GM21619 (cell line): ENCODE measurements around the gene MAPT.

Experiments
- ATAC-seq: cut with Tn5 transposase; IDR thresholded peaks from one replicate; pipeline ENCODE4 v1.9.1; 2021; ENCODE audit not compliant: unreplicated experiment

MAPT gene

DNA sequence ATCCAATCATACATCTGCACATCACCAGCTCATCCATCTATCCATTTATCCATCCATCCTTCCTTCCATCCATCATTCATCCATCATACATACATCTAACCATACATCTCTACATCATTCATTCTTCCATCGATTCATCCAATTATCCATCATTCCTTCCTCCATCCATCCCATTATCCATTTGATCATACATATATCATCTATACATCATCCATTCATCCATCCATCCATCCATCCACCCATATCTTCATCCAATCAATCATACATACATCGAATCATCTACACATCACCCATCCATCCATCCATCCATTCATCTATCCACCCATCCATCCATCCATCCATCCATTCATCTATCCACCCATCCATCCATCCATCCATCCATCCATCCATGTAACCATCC is 75.4 kb downstream of the MAPT start:
- no peak for ATAC-seq

DNA sequence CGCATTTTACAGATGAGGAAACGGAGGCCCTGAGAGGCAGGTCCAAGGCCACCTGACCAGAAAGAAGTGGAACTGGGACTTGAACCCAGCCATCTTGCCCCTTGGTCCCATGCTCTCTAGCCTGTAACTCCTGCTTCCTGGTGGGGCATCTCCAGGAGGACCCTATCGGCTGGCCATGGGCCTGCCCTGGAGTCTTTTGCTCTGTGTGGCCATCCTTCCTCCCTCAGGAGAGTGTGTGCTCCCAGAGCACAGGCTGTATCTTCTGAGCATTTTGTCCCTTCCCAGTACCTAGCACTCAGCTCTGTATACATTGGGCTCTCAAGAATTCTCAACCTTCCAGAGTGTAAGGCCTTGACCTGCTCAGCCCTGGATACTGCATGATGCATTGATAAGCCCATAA is 76.3 kb downstream of the MAPT start:
- no peak for ATAC-seq

DNA sequence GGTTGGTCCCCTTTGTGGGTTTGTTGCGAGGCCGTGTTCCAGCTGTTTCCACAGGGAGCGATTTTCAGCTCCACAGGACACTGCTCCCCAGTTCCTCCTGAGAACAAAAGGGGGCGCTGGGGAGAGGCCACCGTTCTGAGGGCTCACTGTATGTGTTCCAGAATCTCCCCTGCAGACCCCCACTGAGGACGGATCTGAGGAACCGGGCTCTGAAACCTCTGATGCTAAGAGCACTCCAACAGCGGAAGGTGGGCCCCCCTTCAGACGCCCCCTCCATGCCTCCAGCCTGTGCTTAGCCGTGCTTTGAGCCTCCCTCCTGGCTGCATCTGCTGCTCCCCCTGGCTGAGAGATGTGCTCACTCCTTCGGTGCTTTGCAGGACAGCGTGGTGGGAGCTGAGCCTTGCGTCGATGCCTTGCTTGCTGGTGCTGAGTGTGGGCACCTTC is 77.4 kb downstream of the MAPT start:
- no peak for ATAC-seq

DNA sequence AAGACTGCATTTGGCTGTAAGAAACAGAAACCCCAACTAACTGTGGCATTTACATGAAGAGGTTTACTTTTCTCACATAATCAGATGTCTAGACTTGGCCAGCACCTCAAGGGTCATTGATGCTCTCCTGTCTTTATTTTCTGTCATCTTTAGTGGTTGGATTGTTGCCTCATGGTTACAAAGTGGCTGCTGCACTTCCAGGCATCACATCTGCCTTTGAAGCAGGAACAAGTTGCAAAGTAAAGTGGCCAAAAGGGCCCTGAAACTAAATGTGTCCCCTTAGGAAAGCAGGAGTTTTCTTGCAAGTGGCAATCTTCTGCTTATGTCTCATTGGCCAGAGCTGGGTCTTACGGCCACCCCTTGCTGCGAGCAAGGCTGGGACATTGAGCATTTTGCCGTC is 78.2 kb downstream of the MAPT start:
- no peak for ATAC-seq

DNA sequence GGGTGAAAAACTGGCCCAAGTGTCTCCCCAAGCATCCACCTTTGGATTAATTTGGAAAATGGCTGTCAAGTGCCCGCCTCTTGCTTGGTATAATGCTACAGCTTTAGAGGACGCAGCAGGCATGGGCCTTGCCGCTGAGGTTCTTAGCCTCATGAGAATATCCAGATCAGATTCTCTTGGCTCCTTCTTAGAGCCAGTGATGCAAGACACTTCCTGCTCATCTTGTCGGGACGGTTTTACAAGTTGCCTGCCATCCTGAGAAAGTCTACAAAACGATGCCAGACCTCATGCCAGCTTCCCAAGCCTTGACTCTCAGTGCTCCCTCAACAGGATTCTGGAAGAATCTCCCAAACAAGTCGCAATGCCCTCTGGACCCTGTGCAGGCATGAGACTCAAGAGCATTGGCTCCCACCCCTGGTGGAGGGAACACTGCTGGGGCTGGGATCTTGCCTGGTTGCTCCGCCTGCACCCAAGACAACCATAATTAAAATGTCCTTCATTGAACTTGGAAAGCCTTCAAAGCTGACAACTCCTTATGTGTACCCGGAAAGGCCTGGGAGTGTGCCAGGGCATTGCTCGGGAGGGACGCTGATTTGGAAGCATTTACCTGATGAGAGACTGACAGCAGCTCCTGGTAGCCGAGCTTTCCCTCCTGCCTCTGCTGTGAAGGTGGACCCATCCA is 78.9 kb downstream of the MAPT start:
- ATAC-seq: no peak

DNA sequence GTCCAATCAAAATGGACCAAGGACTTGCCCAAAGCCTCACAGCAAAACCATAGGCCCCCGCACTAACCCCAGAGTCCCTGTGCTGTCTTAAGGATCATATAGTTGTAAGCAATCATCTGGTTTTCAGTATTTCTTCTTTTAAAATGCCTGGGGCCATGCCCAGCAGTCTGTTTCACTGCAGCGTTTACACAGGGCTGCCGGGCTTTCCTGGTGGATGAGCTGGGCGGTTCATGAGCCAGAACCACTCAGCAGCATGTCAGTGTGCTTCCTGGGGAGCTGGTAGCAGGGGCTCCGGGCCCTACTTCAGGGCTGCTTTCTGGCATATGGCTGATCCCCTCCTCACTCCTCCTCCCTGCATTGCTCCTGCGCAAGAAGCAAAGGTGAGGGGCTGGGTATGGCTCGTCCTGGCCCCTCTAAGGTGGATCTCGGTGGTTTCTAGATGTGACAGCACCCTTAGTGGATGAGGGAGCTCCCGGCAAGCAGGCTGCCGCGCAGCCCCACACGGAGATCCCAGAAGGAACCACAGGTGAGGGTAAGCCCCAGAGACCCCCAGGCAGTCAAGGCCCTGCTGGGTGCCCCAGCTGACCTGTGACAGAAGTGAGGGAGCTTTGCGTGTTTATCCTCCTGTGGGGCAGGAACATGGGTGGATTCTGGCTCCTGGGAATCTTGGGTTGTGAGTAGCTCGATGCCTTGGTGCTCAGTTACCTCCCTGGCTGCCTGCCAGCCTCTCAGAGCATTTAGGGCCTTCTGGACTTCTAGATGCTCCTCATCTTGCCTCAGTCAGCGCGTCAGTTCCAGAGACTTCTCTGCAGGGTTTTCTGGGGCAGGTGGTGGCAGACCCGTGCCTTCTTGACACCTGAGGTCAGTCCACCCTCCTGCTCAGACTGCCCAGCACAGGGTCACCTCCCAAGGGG is 79.8 kb downstream of the MAPT start:
- ATAC-seq: no peak

DNA sequence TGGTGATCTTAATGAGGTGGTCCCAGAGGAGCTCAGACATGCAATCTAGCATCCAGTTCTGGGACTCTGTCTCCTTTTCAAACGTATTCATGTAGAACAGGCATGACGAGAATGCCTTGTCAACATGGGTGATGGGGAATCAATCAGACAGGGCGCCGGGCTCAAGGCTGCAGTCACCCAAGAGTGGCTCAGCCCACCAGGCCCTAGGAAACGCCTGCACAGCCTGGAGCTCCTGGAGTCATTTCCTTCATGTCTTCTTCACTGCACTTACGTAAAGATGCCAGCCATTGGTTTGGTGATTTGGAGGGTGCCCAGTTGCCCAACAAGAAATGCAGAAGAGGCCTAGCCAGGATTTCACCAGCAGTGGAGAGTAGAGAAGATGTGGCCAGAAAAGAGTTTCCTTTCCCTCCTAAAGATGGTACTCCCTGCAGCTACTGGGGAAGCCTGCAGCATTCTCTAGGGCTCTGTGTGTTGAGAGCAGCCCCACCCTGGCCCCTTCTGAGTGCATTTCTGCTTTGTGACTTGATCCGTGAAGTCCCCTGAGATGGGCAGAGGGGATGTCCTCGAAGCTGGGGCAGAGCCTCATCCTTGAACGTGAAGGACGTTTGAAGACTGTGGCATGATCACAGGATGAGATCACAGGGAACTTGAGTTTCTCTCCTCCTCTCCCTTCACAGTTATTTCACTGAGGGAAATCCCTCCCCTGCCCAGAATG is 80.7 kb downstream of the MAPT start:
- ATAC-seq: no peak

DNA sequence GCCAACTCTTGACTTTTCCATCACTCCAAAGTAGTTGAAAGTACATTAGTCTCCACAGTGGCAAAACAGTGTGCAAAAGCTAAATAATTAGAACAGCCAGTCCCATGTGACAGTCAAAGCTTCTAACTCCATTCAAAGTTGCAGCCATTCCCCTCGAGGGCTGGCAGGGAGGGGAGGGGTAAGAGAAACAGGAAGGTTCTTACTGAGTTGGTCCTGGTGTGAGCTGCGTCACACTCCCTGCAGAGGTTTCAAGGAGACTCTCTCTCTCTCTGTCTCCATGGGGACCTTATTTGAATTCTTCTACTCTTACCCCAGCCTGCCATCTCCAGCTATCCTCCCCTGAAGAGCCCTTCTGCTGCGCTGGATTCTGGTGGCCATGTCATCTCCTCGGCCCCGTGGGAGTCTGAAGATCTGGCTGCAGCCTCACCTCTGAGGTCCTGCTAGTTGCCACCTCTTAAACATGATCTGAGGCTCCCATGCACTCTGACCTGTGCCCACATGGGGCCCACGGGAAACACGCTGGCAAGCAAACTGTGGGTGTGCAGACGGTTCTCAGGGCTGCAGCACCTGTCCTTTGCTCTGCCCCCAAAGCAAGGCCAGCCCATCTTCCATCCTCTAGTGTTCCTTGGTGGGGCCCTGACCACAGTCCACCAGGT is 81.4 kb downstream of the MAPT start:
- ATAC-seq: no peak

DNA sequence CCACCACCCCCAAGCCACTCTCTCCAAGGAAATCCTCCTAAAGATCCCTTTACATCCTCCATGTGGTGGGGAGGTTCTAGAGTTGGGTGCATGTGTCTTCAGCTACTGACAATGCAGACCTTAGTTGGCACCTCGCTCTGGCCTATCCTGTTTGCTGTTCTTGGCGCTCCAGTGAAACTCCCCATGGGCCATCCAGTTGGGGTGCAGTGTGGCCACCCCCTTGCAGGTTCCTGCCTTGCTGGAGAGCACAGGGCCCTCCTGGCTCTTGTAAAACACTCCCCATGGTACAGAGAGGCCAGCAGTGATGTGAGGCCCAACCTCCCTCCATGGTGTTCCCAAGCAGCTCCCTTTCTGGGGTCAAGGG is 82.0 kb downstream of the MAPT start:
- ATAC-seq: no peak

DNA sequence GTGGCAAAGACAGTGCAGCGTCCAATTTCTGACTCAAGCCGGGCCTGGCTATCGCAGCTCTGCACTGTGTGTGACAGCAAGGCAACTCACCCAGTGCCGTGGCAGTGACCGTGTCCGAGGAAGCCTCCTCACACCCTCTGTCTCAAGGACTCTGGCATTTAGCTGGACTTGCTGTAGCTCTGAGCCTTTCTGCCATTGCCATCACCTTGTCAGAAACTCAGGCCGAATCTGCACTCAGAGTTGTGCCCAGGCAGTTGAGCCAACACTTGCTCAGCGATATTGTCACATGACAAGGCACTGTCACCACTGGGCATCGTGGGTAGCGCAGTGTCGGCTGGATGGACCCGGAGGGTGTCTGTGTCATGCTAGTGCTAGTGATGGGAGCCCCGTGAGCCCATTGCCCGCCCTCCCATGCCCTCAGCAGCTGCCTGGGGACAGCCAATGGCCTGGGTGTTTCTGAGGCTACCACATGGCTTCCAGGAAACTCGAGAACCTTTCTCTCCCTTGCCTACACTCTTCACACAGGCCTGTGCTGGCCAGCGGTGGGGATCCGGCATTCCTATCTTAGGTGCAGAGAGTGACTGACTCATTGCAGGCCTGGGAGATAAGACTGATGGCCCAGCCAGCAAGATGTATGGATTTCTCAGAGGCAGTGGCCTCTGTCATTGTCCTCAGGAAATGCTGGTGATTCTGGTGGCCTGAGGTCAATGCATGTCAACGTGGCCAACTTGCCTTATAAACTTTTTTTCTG is 82.6 kb downstream of the MAPT start:
- no peak for ATAC-seq

DNA sequence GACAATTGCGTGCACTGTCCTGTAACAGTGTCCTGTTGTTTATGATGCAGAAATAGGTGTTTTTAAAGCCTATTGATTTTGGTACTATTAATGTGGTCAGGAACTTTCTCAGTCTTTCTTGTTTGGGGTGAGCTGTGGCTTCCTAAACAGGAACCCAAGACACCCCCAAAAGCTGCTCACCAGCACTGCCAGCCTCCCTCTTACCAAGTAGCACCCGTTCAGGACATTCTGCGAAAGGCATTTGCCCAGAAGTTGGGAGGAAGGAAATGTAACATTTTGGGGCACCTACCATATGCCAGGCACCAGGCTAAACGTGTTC is 83.1 kb downstream of the MAPT start:
- no peak for ATAC-seq

DNA sequence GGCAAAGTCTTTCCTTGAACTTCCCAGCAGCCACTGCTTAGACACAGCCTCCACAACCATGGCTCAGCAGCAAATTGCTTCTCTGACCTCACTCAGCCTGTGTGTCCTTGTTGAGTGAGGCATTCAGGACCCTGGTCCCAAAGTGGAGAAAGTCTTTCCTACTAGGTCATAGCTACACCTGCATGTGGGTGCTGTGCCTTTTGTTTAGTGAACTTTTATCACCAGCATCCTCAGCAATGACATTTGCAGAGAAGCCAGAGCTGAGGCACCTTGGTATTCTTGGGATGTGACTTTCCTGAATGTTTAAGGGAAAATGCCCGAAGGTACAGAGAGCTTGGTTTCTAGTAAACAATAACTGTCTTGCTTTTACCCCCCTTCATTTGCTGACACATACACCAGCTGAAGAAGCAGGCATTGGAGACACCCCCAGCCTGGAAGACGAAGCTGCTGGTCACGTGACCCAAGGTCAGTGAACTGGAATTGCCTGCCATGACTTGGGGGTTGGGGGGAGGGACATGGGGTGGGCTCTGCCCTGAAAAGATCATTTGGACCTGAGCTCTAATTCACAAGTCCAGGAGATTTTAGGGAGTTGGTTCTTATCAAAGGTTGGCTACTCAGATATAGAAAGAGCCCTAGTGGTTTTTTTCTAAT is 83.7 kb downstream of the MAPT start:
- no peak for ATAC-seq

DNA sequence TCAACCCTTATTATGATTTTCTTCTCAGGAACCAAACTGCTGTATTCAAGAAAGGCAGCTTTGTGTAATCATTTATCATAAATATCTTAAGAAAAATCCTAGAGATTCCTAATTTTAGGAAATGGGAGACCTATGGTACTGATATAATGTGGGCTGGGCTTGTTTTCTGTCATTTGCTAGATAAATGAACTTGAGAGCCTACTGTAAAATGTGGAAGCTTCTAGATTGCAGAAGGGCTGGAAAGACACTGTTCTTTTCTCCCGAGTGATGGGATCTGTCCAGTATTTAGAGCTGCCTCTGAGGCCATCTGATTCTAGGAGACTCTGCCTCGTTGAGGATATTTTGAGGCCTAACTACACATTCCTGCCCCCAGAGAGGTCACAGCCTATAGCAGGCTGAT is 84.8 kb downstream of the MAPT start:
- no peak for ATAC-seq

DNA sequence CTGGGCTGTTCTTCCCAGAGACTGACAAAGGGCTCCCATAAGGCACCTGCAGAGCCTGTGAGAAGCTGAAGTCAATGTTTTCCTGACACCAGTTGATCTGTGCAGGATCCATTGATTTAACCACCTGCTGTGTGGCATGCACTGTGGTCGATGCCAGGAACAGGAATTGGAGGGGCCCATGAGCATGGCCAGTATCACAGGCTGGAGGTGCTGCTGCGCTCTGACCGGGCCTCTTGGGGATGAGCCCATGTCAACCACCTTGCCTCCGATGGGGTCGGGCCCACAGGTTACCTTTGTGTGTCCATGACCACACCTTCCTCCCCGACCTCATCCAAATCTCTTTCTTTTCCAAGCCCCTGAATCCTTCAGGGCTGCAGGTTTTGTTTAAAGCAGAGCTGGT is 86.5 kb downstream of the MAPT start:
- ATAC-seq: no peak

DNA sequence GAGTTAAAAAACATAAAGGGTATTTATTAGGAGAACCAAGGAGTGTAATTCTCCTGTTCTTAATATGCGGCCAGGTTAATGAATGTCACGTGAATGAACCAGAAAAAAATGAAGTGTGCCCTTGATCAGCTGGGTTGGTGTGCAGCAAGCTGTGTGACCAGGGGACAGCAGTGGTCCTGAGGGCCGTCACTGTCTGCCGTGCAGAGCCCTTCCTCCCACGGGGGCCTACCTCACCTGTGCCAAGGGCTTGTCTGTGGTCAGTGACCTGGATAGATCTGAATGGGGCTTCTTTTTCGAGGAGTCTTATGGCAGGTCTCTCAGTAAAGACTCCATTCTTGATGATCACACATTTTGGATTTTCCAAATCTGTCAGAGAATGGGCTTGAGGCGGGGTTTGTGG is 87.0 kb downstream of the MAPT start:
- no peak for ATAC-seq

DNA sequence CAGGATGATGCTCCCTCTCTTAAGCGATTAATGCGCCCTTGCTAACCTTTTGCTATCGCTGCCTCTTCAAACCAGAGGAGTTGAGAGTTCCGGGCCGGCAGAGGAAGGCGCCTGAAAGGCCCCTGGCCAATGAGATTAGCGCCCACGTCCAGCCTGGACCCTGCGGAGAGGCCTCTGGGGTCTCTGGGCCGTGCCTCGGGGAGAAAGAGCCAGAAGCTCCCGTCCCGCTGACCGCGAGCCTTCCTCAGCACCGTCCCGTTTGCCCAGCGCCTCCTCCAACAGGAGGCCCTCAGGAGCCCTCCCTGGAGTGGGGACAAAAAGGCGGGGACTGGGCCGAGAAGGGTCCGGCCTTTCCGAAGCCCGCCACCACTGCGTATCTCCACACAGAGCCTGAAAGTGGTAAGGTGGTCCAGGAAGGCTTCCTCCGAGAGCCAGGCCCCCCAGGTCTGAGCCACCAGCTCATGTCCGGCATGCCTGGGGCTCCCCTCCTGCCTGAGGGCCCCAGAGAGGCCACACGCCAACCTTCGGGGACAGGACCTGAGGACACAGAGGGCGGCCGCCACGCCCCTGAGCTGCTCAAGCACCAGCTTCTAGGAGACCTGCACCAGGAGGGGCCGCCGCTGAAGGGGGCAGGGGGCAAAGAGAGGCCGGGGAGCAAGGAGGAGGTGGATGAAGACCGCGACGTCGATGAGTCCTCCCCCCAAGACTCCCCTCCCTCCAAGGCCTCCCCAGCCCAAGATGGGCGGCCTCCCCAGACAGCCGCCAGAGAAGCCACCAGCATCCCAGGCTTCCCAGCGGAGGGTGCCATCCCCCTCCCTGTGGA is 88.6 kb downstream of the MAPT start:
- ATAC-seq: no peak

DNA sequence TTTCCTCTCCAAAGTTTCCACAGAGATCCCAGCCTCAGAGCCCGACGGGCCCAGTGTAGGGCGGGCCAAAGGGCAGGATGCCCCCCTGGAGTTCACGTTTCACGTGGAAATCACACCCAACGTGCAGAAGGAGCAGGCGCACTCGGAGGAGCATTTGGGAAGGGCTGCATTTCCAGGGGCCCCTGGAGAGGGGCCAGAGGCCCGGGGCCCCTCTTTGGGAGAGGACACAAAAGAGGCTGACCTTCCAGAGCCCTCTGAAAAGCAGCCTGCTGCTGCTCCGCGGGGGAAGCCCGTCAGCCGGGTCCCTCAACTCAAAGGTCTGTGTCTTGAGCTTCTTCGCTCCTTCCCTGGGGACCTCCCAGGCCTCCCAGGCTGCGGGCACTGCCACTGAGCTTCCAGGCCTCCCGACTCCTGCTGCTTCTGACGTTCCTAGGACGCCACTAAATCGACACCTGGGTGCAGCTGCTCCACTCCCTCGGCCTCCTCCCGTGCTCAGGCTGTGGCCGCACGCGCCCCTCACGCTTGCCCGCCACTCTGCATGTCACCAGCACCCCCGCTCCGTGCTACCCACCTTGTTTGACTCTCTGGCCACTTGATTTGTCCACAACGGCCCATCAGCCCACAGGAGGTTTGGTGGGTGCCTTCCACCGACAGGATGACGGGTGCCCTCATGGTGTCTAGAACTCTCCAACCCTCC is 89.4 kb downstream of the MAPT start:
- ATAC-seq: no peak

DNA sequence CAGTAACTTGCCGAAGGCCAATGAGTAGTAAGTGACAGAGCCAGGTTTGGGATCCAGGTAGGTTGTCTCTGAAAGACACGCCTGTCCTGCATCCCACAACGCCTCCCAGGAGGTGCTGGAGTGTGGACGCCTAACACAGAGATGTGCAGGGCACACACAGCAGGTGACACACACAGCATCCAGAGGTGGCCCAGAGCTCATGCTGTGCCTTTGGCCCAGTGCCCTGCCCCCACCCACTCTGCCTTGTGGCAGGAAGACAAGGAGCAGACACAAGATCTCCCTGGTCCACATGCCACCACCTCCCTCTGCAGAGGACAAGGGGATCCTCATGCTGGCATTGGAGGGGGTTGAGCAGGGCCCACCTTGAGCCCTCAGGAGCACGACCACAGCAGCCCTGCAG is 90.0 kb downstream of the MAPT start:
- ATAC-seq: no peak

DNA sequence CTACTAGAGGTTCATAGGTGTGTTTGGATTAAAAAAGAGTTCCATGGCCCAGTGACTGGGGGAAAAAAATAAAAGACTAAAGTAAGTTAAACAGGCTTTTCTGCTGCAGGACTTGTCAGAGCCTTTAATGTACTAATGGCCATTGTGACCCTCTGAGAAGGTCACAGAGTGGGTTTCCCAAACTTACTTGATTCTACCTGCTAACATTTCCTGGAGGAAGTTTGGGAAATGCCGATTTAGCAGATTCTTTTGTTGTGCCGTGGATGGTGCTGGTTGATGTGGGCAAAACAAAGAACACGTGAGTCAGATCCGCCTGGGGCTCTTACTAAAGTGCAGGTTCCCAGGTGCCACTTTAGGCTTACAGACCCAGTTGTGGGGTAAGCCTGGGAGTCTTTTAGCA is 91.1 kb downstream of the MAPT start:
- ATAC-seq: no peak
